Measurements from ENCODE around the gene ZNF532. TPM values are rescaled to one million over a fixed set of nuclear protein-coding genes. Genes with fewer than 3 reads are reported as not detected.

The ZNF532 gene
- total RNA-seq, 1 experiment from 2014 or later: 258 TPM

GRCh38 chr18:58975296-58975695 is 110.6 kb downstream of the ZNF532 start:
- peaks cover 2% of the 10 kb centered on the region; the same call in 1 of the 2 replicates for H3K79me2 ChIP-seq (ENCODE audit: insufficient read depth, low read length)
- H3K23ac ChIP-seq (ENCODE audit: insufficient read length, low read depth, low read length): no peak overlapping the region
- no peak overlapping the region for H3K4me2 ChIP-seq (ENCODE audit: insufficient read depth, insufficient read length, low read length)
- no peaks in the 10 kb centered on the region for H3K9me3 ChIP-seq (ENCODE audit: control insufficient read depth, low read depth, low read length)
- no peak overlapping the region for H3K4ac ChIP-seq (ENCODE audit: low read depth, low read length)
- TF ChIP-seq CTCF (conservative IDR thresholded peaks at IDR 0.05): no peak
- no peak overlapping the region for H4K8ac ChIP-seq (replicated peaks; ENCODE audit: insufficient read length, low read depth, low read length)
- H3K23me2 ChIP-seq (ENCODE audit: insufficient read length, low read depth, low read length, poor library complexity, severe bottlenecking): no peaks in the 10 kb centered on the region
- Mint-ChIP-seq H3K27me3 (ENCODE audit: low read depth) (no peaks in the 10 kb centered on the region), H3K4me1 (peaks cover 20% of the 10 kb centered on the region in 2 experiments), H3K4me3 (no peak overlapping the region), H3K36me3 (ENCODE audit: insufficient read depth in 1 of 3, low read depth in 3 of 3) (peaks cover 33 to 89% (median 76%) of the 10 kb centered on the region in 3 experiments), H3K9me3 (no peaks in the 10 kb centered on the region), H3K27ac (peak overlapping the region; percentile 58 to 95 (median 91))
- H2BK20ac ChIP-seq (ENCODE audit: low read depth, low read length, poor library complexity, severe bottlenecking): no peak overlapping the region
- no peak overlapping the region for H3K56ac ChIP-seq (ENCODE audit: insufficient read length, low read depth, low read length)
- H2BK5ac ChIP-seq (ENCODE audit: insufficient read length, low read length): no peak overlapping the region
- no peak overlapping the region for H4K91ac ChIP-seq (ENCODE audit: insufficient read length, low read depth, low read length)
- DNase-seq: no peak
- no peak overlapping the region for H3K14ac ChIP-seq (ENCODE audit: insufficient read depth, low read length)
- H3T11ph ChIP-seq (ENCODE audit: low read length): no peak overlapping the region
- H2AFZ ChIP-seq (ENCODE audit: low read length): no peak overlapping the region
- no peak overlapping the region for H3K9ac ChIP-seq (ENCODE audit: extremely low read depth, insufficient read length, low read length)
- no peak overlapping the region for H2BK120ac ChIP-seq (ENCODE audit: low read depth, low read length, poor library complexity, severe bottlenecking)
- H3K27me3 ChIP-seq (ENCODE audit: insufficient read depth, low read length): no peaks in the 10 kb centered on the region
- no peak overlapping the region for H4K5ac ChIP-seq (ENCODE audit: insufficient read length, low read depth, low read length)
- H3K27ac ChIP-seq (ENCODE audit: insufficient read length, low read depth, low read length): no peak overlapping the region
- no peak overlapping the region for H2BK15ac ChIP-seq (ENCODE audit: low read depth, low read length)
- H3K79me1 ChIP-seq (ENCODE audit: insufficient read depth, low read depth, low read length, poor library complexity, severe bottlenecking): peaks cover 2% of the 10 kb centered on the region
- H3K18ac ChIP-seq (ENCODE audit: insufficient read length, low read depth, low read length): no peak overlapping the region
- no peaks in the 10 kb centered on the region for H4K20me1 ChIP-seq (ENCODE audit: control insufficient read depth, insufficient read depth, insufficient read length)
- no peak overlapping the region for H2AK5ac ChIP-seq (ENCODE audit: insufficient read length, low read length)
- no peak overlapping the region for H2BK12ac ChIP-seq (ENCODE audit: insufficient read length, low read depth, low read length)
- no CpG with 5 or more reads among the region's 11 CpGs for WGBS (ENCODE audit: extremely low coverage, insufficient read length, low lambda C conversion rate)
- no peaks in the 10 kb centered on the region for H3K4me1 ChIP-seq (ENCODE audit: insufficient read depth, low read length)

All from H9 (cell line).